ENCODE data around the gene PLCB1.

The PLCB1 gene

GRCh38 chr20:8246153-8246552, 114.1 kb downstream of the PLCB1 start:
- DNase-seq (ENCODE audit: low spot score): no peak

- DNase-seq (ENCODE audit: low spot score): no peak
Observed at GRCh38 chr20:8246716-8247115, 114.7 kb downstream of the PLCB1 start.

- no peak for DNase-seq (ENCODE audit: low spot score)
Observed at GRCh38 chr20:8248051-8248450, 116.0 kb downstream of the PLCB1 start.

DNA sequence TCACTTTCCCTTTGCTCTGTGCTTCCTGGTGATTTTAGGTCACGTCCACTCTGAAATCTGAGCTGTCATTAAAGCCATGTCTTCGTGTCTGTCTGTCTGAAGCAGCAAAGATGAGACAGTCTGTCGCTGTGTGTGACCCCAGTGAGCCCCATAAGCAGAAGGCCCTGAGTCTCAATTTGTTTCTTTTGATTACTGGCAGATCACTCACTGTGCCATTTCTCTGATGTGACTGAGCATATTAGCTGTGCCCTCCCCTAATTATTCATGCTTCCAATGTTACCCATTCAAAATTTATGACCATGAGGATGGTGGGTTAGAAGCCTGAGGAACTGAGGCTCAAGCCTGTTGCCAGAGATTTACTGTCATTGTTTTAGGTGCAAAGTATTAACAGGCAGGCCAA, 117.6 kb downstream of the PLCB1 start:
- no peak for DNase-seq (ENCODE audit: low spot score)

DNA sequence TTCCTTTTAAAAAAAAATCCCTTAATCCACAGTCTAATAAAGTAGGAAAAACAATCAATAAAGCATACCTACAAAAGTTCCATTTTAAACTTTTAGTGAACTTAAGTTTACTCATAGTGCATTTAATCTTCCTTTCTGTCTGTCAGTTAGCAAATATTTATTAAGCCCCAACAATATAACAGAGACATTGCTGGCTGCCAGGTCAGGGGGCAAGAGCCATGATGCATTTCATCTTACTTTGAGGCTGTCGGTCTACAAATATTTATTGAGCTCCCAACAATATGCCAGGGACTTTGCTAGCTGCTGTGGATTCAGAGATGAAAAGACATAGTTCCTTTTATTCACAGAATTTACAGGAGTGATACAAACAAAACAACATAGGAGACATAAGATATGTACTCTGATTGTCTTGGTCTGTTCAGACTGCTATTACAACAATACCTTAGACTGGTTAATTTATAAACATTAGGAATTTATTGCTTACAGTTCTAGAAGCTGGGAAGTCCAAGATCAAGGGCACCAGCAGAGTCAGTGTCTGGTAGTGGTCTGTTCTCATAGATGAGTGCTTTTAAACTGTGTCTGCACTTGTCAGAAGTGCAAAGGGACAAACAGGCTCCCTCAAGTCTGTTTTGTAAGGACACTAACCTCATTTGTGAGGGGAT, 118.6 kb downstream of the PLCB1 start:
- no peak for DNase-seq (ENCODE audit: low spot score)

GRCh38 chr20:8251201-8251575, 119.1 kb downstream of the PLCB1 start:
- DNase-seq (ENCODE audit: low spot score): no peak

- DNase-seq (ENCODE audit: low spot score): no peak
Observed at GRCh38 chr20:8254911-8255582, 123.0 kb downstream of the PLCB1 start.

DNA sequence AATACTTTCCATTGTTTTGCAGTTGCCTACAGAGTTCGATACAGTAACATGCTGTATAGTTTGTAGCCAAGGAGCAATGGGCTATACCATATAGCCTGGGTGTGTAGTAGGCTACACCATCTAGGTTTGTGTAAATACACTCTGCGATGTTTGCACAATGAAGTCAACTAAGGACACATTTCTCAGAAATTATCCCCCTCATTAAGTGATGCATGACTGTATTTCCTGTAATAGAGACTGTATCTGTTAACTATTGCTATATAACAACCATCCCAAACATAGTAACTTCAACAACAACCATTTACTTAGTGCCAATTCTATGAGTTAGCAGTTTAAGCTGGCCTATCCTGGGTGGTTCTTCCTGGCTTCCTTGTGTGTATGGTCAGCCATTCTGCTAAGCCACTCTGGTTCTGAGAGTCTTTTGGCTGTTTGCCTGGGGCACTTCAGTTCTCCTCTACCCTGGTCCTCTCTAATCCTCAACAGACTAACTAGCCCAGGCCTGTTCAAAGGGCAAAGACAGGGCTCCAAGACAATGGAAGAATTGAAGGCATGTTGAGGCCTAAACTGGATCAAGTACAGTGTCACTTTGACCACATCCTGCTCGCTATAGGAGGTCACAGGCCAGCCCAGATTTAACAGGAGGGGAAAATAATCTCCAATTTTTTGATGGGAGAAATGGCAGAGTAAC, 124.0 kb downstream of the PLCB1 start:
- DNase-seq (ENCODE audit: low spot score): no peak

DNA sequence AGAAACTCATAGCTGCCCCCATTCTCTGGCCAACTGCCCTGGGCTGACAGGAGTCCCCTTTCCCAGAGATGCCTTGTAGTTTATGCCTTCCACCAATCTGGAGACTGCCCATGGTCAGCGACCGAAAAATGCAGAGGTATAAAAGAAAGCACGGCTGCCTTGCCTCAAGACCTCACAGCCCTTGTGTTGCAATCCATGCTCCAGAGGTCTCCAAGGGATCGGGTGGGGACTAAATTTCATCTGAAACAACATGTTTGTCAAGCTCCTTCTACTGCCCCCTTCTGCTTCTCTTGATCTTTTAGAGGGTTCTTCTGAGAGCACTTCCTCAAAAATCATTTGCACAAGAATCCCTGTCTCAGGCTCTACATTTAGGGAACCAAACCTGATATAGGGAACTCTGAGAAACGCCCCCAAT, 128.8 kb downstream of the PLCB1 start:
- no peak for DNase-seq (ENCODE audit: low spot score)

GRCh38 chr20:8262721-8263120, 130.7 kb downstream of the PLCB1 start:
- no peak for DNase-seq (ENCODE audit: low spot score)

DNA sequence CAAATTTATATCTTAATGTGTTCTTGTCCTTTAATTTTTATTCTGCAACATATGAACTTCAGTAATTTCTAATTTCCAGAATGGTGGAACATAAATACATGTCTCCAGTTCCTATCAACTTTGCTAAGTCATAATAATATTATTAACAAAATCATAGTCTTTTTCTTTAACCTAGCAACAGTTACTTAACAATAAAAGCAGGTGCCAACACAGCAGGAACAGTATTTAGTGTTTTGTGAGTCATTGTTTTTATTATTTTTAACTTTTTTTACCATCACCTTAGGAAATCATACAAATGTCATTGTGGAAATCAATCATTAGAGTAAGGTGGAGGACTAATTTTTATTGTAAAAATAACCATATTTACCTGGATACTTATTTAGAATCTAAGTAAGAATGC, 133.5 kb downstream of the PLCB1 start:
- DNase-seq (ENCODE audit: low spot score): no peak

GRCh38 chr20:8267009-8267408, 134.9 kb downstream of the PLCB1 start:
- DNase-seq (ENCODE audit: low spot score): no peak

GRCh38 chr20:8271727-8272126, 139.7 kb downstream of the PLCB1 start:
- no peak for DNase-seq (ENCODE audit: low spot score)

DNA sequence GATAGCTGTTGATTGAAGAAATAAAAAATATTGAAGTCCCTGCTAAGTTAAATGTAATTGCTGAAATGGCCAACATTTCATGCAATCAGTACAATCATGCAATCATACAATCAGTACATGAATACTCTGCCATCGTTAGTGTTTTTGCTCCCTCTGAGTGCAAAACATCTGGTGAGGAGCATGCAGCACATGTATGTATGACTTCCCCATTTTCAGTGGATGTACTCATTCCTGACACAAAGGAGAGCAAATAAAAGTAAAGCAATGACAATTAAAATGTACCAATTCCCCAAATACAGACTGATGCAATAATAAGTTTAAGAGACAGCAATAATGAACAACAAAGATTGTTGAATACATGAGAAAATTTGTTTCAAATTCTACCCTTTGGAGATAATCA, 140.7 kb downstream of the PLCB1 start:
- DNase-seq (ENCODE audit: low spot score): no peak

DNA sequence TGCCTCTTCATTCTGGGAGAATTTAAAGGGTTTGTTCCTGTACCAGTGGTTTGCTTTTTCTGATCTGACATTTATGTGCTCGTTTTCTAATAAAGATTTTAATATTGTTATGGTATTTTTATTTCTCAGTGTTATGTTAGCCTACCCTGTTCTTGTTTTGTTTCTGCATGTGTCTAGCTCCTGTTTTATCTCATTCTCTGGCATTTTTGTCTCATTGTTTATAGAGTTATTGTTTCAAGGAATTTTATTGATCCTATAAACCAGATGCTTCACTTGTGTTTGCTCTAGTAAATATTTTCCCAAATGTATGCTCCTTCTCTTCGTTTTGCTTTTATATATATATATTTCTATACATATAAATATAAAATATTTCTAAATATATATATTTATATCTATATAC, 152.8 kb downstream of the PLCB1 start:
- DNase-seq (ENCODE audit: low spot score): no peak

GRCh38 chr20:8287340-8287739, 155.3 kb downstream of the PLCB1 start:
- no peak for DNase-seq (ENCODE audit: low spot score)

GRCh38 chr20:8291200-8291599, 159.1 kb downstream of the PLCB1 start:
- DNase-seq (ENCODE audit: low spot score): no peak

GRCh38 chr20:8291873-8292272, 159.8 kb downstream of the PLCB1 start:
- DNase-seq (ENCODE audit: low spot score): peak; percentile 5

DNA sequence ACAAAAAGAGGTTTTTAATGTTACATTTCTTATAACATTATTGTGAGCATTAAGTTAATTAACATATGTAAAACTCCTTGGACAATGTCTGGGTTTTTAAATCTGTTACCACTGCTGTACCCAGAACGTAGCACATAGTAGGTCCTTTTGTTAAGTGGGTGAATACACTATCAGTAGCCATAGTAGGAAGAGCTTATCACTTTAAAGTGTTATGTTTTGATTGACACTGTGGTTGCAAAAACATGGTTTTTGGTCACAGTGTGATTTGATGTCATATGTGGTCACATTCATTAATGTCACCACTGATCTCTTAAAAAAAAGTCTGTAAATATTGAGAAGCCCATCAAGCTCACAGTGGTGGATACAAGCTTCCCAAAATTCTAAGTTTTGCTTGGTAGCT, 160.7 kb downstream of the PLCB1 start:
- no peak for DNase-seq (ENCODE audit: low spot score)

- DNase-seq (ENCODE audit: low spot score): no peak
Observed at GRCh38 chr20:8293750-8294149, 161.7 kb downstream of the PLCB1 start.

DNA sequence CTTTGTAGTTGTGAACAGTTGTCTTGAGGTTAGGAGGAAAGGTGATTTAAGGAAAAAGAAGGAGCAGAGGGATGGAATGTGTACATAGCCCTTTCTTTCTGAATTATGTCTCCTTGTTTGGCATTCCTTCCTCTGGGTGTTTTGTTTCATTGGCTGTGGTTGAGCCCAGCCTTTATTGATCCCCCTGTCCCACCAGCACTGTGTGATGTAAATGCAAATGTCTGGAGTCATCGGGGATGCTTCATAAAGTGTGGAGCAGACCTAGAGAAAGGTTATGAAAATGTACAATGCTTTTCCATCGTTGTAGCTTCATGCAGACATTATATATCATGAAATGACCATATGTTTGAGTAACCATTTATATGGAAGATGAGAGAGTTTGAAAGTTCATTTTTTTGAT, 164.5 kb downstream of the PLCB1 start:
- DNase-seq (ENCODE audit: low spot score): no peak

DNA sequence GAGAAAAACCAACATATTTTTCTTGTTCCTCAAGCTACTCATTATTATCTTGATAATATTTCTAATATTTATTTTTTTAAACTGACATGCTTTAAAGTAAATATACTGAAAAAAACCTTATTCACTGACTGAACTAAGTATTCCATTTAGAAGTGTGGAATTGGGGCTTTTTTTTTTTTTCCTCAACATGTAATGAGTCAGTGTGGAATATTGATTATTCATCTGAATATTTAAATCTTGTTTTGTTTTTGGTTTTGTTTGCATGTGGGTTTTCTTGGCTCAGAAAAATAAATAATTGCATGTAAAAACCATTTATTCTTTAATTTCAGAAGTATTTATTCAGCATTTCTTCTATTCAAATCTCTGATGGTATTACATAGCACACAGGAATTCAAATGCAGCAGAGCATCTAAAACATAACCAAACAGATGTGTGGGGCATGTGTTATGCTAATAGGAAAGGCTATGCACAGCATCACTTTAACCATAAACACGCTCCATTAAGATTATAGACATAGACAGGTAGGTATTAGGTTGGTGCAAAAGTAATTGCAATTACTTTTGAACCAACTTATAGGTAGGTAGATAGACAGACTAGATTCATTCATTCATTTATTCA, 166.5 kb downstream of the PLCB1 start:
- DNase-seq (ENCODE audit: low spot score): no peak

- peak; percentile 28 for DNase-seq (ENCODE audit: low spot score)
Observed at GRCh38 chr20:8299921-8300320, 167.9 kb downstream of the PLCB1 start.

Data from AG08395 (cell line).